ENCODE data around the gene TSR3.

DNA sequence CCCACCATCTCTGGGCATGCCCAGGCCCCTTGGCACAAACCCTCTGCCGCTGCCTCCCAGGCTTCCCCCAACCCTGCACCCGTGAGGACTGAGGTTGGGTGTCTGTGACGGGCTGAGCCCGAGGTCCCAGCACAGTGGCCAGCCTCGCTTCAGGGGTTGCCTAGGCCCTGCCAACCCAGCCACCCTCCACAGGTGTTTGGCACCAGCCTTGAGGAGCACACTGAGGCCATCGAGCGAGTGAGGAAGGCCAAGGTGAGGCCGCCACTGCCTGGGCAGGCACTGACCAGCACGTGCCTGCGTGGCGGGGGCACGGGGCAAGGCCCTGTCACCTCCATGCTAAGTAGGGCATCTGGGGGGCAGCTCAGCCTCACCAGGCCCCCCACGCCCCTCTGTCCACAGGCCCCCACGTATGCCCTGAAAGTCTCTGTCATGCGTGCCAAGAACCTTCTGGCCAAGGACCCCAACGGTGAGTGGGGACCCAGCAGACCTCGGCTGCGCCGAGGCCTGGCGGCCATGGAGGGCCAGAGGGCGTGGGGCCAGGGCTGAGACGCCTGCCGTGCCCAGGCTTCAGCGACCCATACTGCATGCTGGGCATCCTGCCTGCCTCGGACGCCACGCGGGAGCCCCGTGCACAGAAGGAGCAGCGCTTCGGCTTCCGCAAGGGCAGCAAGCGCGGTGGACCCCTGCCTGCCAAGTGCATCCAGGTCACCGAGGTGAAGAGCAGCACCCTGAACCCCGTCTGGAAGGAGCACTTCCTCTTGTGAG, 10.8 kb downstream of the TSR3 start:
- TF ChIP-seq, protein P1, sequence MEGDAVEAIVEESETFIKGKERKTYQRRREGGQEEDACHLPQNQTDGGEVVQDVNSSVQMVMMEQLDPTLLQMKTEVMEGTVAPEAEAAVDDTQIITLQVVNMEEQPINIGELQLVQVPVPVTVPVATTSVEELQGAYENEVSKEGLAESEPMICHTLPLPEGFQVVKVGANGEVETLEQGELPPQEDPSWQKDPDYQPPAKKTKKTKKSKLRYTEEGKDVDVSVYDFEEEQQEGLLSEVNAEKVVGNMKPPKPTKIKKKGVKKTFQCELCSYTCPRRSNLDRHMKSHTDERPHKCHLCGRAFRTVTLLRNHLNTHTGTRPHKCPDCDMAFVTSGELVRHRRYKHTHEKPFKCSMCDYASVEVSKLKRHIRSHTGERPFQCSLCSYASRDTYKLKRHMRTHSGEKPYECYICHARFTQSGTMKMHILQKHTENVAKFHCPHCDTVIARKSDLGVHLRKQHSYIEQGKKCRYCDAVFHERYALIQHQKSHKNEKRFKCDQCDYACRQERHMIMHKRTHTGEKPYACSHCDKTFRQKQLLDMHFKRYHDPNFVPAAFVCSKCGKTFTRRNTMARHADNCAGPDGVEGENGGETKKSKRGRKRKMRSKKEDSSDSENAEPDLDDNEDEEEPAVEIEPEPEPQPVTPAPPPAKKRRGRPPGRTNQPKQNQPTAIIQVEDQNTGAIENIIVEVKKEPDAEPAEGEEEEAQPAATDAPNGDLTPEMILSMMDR (IDR thresholded peaks at IDR 0.05): no peak
- no peak for TF ChIP-seq ZFX (IDR thresholded peaks at IDR 0.05; ENCODE audit: borderline replicate concordance)

Measured in 22Rv1 (cell line).